Esophagus squamous epithelium (tissue), 5 donors: ENCODE measurements around the gene MED29. TPM values are rescaled to one million over a fixed set of nuclear protein-coding genes. Genes with fewer than 3 reads are reported as not detected.

Experiments
- DNase-seq: peaks from one replicate; lab custom pipeline; 2025; lab: John Stamatoyannopoulos, UW
- H3K27ac ChIP-seq, 4 donors: fragments of 200-600 bp; sonication (generic); one replicate each; pipeline ENCODE4 v1.5.1; 2016 to 2019; ENCODE audit warnings: mild to moderate bottlenecking in 1 of 4
- H3K27me3 ChIP-seq, 4 donors: fragments of 200-600 bp; sonication (generic); 1 replicate in 3 of 4; 2 replicates in 1 of 4; pipeline versions ENCODE4 v1.5.1 to v1.6.0; 2017 to 2021; ENCODE audit warnings: antibody characterized with exemption in 1 of 4
- H3K36me3 ChIP-seq, 3 donors: fragments of 200-600 bp; sonication (generic); one replicate each; pipeline ENCODE4 v1.5.1; 2016 to 2019
- H3K4me1 ChIP-seq, 3 donors: fragments of 200-600 bp; sonication (generic); one replicate each; pipeline ENCODE4 v1.5.1; 2017 to 2019
- H3K4me3 ChIP-seq, 4 donors: fragments of 200-600 bp; sonication (generic); 1 replicate in 3 of 4; 2 replicates in 1 of 4; pipeline ENCODE4 v1.5.1; 2016 to 2019; ENCODE audit warnings: mild to moderate bottlenecking in 2 of 4, moderate library complexity in 1 of 4
- H3K9me3 ChIP-seq, 3 donors: fragments of 200-600 bp; sonication (generic); one replicate each; pipeline ENCODE4 v1.5.1; 2016 to 2019
- CTCF ChIP-seq, 6 experiments: fragments of 450-650 bp in 4 of 6; fragments of 200-600 bp in 2 of 6; sonication (generic) in 2 of 6; IDR thresholded peaks; one replicate each; pipeline ENCODE4 v1.5.1; 2016 to 2019; ENCODE audit warnings: antibody characterized with exemption in 6 of 6, mild to moderate bottlenecking in 4 of 6, moderate library complexity in 4 of 6
- POLR2A ChIP-seq, 4 donors: fragments of 450-650 bp; IDR thresholded peaks; one replicate each; pipeline ENCODE4 v1.6.1; 2017; ENCODE audit warnings: antibody characterized with exemption in 4 of 4, mild to moderate bottlenecking in 4 of 4, moderate library complexity in 3 of 4
- WGBS, 2 donors: methylation state at CpG; one replicate each; pipeline ENCODE4 v1.1.5; 2018; 5-methylcytosine and 5-hydroxymethylcytosine counted together
- intact Hi-C: fragments of 100-400 bp; cut with DNase I; formaldehyde crosslinking; loops from one replicate; pipeline ENCODE4 v1.15.0; 2022
- total RNA-seq, 4 donors: library from RNA; depleted of rRNA; stranded (reverse); fragments of >200 nt; gene quantifications; one replicate each; pipeline ENCODE4 v1.1.0, GENCODE V29; 2016
- donor health status: DM: yes; HTN: yes; CAD: no.

MED29 gene
- total RNA-seq, 4 donors from 2014 or later = 11.8 to 20.1 (median 16.5) TPM

GRCh38 chr19:39411832-39412099 lies 20.6 kb downstream of the MED29 start:
- peak overlapping the region; percentile 99 for H3K27ac ChIP-seq
- DNase-seq = peak; percentile 70
- no peaks in the 10 kb centered on the region for H3K9me3 ChIP-seq
- no peaks in the 10 kb centered on the region for H3K27me3 ChIP-seq
- peak overlapping the region in 3 of 4 donors; percentile 76 to 90 (median 82) for H3K4me3 ChIP-seq
- TF ChIP-seq CTCF (IDR thresholded peaks at IDR 0.05) (peak; percentile 87 to 100 (median 98)), POLR2A (IDR thresholded peaks at IDR 0.05) (no peak)
- 0 to 1% methylated on average over 7 of the region's 7 CpGs for WGBS, 2 donors
- intact Hi-C loops = no loop called here
- H3K36me3 ChIP-seq = peaks cover 11 to 21% (median 19%) of the 10 kb centered on the region in 3 donors
- H3K4me1 ChIP-seq = peaks cover 19 to 67% (median 32%) of the 10 kb centered on the region in 3 donors

GRCh38 chr19:39412100-39412866 lies 21.1 kb downstream of the MED29 start, which contains the start of gene PLEKHG2:
TSS of gene PLEKHG2 (plus strand) at chr19:39412669. CDS start at chr19:39414087, 1,418 bp downstream.
- peak within 1 kb of the TSS; percentile 64 to 90 (median 79) for H3K4me3 ChIP-seq
- DNase-seq = peak; percentile 96
- no peaks in the 10 kb centered on the region for H3K9me3 ChIP-seq
- peak; percentile 75 to 94 (median 90) for TF ChIP-seq CTCF (IDR thresholded peaks at IDR 0.05)
- TF ChIP-seq POLR2A (IDR thresholded peaks at IDR 0.05) = peak in 3 of 4 donors; percentile 56 to 97 (median 78)
- no peaks in the 10 kb centered on the region for H3K27me3 ChIP-seq
- H3K36me3 ChIP-seq = peaks cover 11 to 19% (median 15%) of the 10 kb centered on the region in 3 donors
- peaks cover 19 to 69% (median 32%) of the 10 kb centered on the region in 3 donors for H3K4me1 ChIP-seq
- intact Hi-C loops = no loop called here
- H3K27ac ChIP-seq = peak within 1 kb of the TSS; percentile 99
- 0 to 2% methylated on average over 13 to 16 of the region's 60 CpGs for WGBS, 2 donors

- WGBS, 2 donors = 0% methylated on average over 5 of the region's 24 CpGs; no CpG with 5 or more reads in 1 of the 2 donors
- intact Hi-C loops = no loop called here
- TF ChIP-seq CTCF (IDR thresholded peaks at IDR 0.05) (no peak), POLR2A (IDR thresholded peaks at IDR 0.05) (peak in 1 of 4 donors; percentile 7)
- DNase-seq = no peak
- Histone ChIP-seq H3K9me3 (no peaks in the 10 kb centered on the region), H3K27ac (peak overlapping the region; percentile 99), H3K36me3 (peaks cover 7 to 19% (median 9%) of the 10 kb centered on the region in 3 donors), H3K27me3 (no peaks in the 10 kb centered on the region), H3K4me1 (peaks cover 19 to 69% (median 32%) of the 10 kb centered on the region in 3 donors), H3K4me3 (peak overlapping the region; percentile 64 to 90 (median 79))
Observed at GRCh38 chr19:39412867-39413271, 21.7 kb downstream of the MED29 start.

GRCh38 chr19:39413272-39413910 lies 22.2 kb downstream of the MED29 start:
- Histone ChIP-seq H3K36me3 (peaks cover 2 to 18% (median 3%) of the 10 kb centered on the region in 3 donors), H3K9me3 (no peaks in the 10 kb centered on the region), H3K27ac (peak overlapping the region; percentile 99), H3K4me1 (peaks cover 19 to 69% (median 32%) of the 10 kb centered on the region in 3 donors), H3K4me3 (peak overlapping the region; percentile 64 to 90 (median 79)), H3K27me3 (no peaks in the 10 kb centered on the region)
- no peak for DNase-seq
- 3 to 5% methylated on average over 9 to 12 of the region's 54 CpGs for WGBS, 2 donors
- TF ChIP-seq POLR2A (IDR thresholded peaks at IDR 0.05) = peak in 1 of 4 donors; percentile 12
- no peak for TF ChIP-seq CTCF (IDR thresholded peaks at IDR 0.05)
- intact Hi-C loops = no loop called here
